ENCODE results near the gene NPTXR.

DNA sequence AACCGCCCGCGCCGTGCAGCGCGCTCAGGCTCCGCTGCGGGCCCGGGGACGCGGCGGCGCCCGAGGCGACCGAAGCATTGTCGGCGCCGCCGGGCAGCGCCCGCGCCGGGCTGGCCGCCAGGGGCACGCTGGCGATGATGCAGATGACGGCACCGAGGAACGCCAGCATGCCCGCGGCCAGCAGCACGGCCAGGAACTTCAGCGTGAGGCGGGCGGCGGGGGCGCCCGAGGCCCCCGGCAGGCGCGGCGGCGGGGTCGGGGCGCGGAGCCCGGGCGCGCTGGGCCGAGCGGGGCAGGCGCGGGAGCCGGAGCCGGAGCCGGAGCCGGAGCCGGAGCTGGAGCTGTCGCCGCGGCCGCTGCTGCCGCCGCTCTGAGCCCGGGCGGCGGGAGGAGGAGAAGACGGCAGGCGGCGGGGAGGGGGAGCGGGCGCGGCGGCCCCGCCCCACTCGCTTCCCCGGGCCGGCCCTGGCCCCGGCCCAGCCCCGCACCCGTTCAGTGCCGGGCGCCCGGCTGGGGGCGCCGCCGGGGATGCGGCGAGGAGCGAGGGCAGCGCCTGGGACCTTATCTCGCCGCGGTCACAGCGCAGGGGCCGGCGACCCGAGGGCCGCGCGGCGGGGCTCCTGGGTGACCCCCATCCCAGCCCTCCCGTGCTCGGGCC is at the start of gene NPTXR:
- TF ChIP-seq, protein P1, sequence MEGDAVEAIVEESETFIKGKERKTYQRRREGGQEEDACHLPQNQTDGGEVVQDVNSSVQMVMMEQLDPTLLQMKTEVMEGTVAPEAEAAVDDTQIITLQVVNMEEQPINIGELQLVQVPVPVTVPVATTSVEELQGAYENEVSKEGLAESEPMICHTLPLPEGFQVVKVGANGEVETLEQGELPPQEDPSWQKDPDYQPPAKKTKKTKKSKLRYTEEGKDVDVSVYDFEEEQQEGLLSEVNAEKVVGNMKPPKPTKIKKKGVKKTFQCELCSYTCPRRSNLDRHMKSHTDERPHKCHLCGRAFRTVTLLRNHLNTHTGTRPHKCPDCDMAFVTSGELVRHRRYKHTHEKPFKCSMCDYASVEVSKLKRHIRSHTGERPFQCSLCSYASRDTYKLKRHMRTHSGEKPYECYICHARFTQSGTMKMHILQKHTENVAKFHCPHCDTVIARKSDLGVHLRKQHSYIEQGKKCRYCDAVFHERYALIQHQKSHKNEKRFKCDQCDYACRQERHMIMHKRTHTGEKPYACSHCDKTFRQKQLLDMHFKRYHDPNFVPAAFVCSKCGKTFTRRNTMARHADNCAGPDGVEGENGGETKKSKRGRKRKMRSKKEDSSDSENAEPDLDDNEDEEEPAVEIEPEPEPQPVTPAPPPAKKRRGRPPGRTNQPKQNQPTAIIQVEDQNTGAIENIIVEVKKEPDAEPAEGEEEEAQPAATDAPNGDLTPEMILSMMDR (IDR thresholded peaks at IDR 0.05): no peak
- TF ChIP-seq POLR2A (IDR thresholded peaks at IDR 0.05): no peak

All from lower leg skin (tissue), 3 donors.